NCI-H526 (cell line): ENCODE measurements around the gene APH1B.
"Not testable (repeated sequence)": the region's sequence is repeated elsewhere in the genome, so short reads cannot be mapped to it uniquely, and the experiment has no call there.

ENCODE experiments used
- DNase-seq, 2 experiments: peaks; one replicate each; lab custom pipeline; 2025; lab: John Stamatoyannopoulos, UW

The APH1B gene

DNA sequence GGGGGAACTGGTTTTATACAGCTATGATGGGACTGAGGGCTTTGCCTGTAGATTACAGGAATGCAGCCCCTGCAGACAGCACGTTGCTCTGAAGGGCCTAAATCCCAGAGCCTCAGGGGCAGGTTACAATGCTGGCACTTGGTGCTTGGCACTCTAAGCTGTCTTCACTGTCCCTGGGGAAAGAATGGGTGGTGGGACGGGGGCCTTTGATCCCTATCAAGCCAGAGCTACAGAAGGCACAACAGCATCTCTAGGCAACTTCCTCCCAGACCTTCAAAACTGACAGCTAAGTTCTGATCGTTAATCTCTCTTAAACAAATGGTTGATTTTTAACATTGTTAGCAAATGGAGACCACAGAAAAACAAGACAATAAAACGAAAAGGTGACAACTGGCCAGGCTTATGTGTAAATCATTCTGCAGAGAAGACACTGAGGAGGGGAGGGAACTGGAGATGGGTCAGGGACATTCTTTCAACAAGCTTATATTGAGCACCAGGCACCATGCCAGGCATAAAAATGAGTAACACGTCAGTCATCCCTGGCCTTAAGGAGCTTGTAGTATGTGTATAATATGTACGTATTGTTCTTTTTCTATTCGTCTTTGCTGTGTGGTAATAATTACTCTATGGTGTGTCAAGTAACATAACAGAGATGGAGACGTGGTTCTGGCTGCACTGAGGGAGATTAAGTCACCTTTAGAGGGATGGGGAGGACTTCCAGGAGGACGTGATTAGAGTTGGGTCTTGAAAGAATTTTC is 55.1 kb downstream of the APH1B start:
- no peak for DNase-seq

DNA sequence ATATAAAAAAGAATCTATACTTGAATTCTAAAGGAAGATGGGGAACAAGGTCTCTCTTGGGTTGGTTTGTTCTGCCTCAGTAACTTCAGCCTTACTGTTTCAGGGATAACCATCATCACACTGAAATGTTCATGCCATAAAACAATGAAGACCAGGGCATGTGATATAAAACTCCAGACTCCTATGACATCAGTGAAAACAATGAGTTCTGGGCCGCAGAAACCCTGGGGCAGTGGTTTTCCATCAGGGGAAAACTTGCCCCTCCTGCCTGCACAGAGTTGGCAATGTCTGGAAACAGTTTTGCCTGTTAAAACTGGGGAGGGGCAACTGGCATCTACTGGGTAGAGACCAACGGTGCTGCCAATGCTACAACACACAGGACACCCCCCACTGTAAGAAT is 57.4 kb downstream of the APH1B start:
- no peak for DNase-seq

DNA sequence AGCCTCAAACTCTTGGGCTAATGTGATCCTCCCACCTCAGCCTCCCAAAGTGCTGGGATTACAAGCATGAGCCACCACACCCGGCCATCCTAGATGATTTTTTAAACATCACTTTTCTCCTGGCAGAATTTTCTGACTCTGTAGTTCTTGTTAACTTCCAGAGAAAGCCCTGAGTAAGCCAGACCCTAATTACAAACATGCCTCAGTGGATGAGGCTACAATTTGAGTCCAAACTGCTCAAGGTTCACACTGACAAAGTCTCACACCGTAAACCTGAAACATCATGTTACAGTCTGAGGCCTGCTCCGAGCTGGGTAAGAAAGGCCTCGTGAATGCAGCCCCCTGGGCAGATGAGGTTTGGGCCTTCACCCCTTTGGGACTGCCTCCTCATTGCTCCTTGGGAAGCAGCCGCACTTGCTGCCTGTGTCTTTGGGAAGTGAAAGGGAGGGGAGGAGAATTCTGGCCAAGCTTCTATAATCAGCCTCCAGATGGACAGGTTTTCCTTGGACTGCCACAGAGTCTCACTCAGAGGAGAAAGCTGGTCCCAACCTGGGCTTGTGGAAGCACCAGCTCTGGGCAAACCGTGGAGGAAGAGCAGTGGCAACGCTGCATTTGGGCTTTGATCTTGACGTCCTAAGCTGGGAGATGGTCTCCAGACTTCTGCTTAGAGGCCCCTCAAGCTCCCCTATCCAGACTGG is 58.3 kb downstream of the APH1B start:
- DNase-seq = no peak

DNA sequence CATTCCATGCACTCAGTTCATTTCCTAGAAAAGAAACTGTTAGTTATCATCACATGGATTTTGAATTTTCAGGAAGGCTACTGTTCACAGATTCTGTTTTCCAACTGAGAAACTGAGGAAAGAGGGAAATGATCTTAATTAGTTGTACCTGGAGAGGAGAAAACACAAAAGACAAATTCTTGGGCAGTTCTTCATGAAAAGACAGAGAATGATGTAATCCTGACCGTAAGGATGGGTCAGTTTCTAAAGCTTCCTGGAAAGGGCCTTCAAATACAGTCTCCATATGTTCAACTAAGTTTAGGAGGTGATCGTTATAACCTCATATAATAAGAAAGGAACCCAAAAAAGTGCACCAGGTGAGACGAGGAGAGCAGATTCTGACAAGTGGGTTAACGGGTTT is 59.6 kb downstream of the APH1B start:
- no peak for DNase-seq

DNA sequence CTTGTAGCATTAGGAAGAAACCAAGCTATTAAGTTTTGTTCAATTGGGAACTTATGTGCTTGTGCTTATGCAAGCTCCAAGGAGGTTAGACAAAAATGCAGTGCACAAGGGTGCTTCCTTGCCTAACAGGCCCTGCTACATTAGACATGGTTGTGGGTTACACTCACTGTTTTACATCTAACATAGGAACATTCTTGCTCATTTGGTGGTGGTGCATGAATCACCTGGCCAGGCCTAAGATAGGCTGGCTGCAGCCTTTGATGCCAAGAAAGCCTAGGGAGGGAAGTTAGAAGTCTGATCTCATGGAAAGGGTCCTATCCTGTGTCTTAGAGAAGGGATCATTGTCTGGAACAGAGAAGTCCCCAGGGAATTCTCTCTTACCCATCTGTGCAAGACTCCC is 60.8 kb downstream of the APH1B start:
- no peak for DNase-seq

DNA sequence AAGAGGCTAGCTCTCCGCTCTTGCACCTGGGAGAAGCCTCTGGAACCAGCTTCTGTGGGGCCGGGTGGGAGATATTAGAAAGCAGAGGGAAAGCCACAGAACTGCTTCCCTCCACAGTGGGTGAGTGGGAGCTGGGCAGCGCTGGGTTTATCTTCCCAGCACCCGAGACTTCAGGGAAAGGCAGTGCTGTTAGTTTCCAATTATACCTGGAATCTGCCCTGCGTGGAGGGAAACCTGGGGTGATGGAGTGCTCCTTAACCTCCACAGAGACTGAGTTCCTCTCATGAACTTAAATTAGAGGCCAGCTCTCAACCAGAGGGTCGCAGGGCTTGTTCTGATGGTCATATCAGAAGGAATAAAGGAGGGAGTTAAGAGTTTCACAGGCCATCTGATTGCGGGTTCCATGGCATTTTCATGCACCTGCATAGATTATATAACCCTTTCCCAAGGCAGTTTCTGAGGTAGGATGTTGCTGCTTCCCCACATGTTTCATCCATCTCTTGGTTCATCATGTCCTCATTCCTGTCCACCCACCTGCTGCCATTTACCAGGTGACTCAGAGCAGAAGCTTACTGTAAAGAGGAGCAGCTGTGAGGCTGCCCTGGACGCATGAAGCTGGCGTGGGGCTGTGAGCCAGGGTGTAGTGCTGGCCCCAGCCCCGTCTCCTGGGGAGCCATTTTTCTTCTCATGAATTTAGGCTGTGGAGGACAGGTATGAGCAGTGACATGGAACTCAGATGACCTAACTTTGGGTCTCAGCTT is 61.8 kb downstream of the APH1B start:
- DNase-seq = no peak

DNA sequence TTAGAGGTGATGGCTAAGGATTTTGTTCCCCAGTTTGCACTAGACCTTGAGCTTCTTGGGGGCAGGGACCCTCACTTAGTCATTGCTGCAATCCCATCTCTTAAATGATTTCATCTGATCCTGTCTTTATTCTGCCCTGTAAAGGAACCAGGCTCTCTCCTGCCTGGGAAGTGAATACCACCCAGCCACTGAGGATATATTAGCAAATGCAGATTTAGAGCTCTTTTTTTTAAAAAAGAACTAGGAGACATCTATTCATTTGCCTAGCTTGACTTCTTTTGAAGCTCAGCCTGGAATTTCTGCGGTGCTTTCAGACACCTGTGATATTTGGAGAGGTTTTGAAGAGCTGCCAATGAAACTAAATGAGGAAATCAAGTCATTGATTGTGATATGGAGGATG is 62.4 kb downstream of the APH1B start:
- no peak for DNase-seq

DNA sequence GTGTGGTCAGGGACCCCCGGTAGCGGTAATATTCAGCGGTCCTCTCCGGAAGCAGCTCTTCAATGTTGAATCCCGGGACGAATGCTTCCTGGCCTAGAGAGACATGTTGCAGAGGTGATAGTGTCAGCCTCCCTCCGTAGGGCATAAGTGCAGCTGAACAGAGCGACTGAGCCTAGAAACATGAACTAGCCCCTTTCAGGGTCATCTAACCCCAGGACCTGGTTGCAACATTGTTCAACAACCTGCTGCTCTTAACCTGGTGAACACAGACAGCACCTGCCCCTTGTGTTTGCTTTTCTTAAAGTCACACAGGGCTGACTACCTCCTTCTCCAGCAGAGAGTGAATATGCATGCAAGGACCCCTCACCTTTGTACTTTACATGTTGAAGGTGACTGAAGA is 62.9 kb downstream of the APH1B start:
- no peak for DNase-seq

DNA sequence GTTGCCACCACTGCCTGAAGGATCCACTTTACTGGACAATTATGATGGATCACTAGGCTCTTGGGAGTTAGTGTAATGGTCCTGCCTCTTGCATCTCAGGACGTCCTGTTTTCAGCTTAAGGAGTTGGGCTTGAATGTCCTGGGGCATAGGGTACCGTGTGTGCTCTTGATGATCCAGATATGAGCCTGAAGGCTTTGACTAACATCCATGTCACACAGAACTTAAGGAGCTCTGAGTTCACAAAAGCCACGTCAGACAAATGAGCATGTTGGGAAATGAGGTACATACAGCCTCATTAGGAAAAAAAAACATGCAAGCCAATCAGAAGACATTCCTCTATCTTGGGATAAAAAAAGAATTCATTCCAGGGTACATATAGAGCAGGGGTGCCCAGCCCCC is 63.5 kb downstream of the APH1B start:
- no peak for DNase-seq

DNA sequence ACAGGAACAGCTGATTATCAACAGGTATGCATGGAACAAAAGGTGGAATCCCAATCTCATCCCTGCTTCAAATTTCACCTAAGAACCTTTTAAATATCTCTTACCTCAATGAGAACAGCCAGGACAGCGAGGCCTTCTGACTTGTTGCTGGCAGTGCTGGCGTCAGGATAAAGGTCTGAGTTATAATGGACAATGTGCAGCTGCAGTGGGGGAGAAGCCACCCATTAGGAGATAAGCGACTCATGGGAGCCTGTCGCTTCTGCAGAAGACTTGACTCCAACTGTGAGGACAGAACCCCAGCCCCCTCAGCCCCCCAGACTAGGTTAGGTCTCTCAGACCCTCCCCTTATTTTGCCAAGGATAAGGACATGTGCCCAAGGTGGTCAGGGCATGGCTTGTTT is 64.5 kb downstream of the APH1B start:
- DNase-seq = no peak

DNA sequence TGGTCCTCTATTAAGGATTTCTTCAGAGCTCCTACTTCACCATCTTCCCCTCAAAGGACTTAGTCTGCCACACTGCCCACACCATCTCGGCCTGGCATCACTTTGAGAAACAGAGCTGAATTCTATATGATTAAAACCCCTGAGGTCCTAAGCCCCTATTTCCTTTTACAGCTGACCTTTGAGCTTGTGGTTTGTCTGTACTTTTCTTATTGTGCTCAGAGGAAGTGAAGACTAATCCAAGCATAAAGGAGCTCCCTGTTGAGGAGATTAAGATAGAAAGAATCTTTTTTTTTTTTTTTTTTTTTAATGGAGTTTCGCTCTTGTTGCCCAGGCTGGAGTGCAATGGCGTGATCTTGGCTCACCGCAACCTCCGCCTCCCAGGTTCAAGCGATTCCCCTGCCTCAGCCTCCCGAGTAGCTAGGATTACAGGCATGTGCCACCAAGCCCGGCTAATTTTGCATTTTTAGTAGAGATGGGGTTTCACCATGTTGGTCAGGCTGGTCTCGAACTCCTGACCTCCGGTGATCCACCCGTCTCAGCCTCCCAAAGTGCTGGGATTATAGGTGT is 65.7 kb downstream of the APH1B start:
- DNase-seq = not testable (repeated sequence)

DNA sequence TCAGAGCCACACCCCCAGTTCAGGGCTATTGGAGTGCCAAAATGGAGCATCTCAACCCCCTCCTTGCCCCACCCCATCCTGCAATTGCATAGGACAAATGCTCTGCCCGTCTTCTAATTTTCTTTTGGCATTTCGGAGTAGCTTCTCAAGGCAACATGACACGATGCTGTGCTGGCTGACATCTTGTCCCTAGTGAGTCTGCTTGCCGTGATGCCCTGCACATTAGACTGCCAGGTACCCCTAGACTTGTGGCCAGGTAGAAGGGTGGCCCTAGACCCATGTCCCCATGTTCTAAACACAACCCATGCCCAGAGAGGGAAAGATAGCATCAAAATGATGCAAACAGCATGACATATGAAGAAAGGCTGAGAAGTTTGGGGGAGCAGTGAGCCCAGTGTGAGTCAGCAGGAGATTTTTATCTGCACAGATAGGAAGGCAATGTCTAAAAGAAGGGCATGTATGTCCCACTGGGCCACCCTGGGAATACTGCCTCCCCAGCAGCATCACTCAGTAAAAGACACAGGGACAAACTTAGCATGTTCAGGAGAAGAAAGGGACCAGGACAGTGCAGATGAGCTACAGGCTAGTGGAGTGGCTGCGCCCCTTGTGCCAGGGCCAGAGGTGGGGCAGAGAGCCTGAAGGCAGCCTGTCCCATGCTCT is 67.5 kb downstream of the APH1B start:
- DNase-seq = no peak

DNA sequence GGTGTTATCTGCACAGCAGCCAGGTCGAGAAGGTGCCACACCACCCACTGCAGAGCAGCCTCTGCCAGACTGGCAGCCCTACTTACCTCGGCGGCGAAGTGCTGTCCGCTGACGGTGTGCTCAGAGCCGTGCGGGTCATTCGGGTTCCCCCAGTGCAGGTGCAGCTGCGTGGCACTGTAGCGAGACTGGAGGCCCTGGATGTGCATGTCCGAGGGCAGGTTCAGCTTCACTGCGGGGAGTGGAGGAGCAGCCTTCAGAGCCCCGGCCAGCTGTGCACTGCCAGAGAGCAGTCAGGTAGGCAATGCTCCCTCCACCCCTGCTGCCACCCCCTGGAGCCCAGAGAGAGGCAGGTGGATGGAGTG is 68.0 kb downstream of the APH1B start:
- no peak for DNase-seq

DNA sequence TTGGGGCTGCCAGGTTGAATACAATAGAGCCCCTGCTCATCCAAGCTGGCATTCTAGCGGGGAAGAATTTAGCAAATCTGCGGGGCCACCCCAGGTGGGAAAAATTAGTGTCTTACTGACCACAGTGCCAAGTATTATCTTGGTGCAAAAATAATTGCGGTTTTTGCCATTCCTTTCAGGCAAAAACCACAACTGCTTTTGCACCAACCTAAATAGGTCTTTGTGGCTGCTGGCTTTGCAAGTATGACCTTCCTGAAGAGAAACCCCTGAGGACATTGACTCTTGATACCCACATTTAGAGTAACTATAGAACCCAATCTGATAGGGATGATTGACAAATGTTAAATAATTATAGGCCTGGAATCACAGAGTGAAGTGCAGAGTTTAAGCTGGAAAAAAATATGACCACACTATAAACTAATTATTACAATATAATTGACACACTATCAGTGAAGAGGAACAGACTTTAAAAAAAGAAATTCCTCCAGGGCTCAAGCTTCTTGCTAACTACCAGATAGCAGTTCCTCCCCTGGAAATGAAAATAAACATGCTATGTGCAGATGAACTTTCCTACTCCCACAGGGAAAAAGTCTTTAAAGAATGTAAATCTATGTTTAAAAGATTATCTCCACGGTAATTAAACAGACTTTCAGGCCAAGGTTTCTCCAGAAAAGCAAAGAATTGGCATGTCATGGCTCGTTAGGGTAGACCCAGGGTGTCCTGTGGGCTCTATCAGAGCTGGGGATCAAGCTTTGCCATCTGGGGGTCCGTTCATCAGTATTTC is 69.9 kb downstream of the APH1B start:
- DNase-seq = no peak

DNA sequence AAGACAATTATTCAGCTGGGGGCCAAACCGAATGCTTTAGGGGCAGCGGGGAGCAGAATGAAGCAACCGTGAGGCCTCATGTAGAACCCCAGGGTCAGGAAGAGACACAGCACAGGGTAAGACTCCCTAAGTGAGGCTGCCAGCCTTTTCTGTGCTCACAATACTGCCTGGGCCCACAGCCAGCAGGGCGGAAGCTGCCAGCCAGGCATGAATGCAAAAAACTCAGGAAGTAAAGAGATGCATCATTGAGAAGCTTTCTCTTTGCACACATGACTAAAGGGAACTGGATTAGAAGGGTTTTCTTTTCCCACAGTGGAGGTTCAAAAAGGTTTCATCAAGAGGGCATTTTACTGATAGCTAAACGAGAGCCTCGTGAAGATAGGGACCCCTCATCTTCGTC is 71.0 kb downstream of the APH1B start:
- no peak for DNase-seq

DNA sequence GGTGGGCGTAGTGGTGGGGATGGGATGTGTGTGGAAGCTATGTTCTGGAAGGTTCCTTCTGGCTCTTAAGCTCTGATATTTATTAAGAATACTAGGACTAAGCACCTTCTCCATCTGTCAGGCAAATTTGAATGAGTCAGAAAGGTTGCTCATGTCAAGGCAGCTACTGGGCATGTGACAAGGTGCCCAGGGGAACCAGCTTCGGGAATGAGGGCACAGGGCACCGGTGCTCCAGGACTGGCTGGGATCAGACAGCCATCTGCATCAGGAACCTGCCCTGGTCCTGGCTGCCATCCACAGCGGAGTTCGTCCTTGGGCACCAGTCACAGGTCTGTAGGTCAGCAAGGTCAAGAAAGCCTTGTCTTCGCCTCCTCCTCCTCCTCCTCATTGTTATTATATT is 71.8 kb downstream of the APH1B start:
- DNase-seq = no peak

DNA sequence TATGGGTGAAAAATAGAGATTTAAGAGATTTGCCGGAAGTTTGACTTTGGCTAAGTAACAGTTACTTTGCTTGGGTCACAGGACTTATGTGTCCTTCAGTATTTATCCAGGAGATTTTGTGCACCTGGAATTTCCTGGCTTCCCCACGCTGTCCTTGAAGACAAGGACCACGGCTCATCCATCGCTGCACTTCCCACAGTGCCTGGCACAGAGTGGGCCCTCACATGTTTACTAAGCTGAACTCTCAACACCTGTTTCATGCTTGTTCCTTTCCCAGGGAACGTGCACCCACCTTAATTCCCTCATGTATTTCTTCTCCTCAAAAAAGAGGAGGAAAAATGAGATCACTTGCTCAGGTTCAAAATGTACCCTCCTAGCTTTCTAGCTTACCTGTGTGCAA is 72.2 kb downstream of the APH1B start:
- no peak for DNase-seq

DNA sequence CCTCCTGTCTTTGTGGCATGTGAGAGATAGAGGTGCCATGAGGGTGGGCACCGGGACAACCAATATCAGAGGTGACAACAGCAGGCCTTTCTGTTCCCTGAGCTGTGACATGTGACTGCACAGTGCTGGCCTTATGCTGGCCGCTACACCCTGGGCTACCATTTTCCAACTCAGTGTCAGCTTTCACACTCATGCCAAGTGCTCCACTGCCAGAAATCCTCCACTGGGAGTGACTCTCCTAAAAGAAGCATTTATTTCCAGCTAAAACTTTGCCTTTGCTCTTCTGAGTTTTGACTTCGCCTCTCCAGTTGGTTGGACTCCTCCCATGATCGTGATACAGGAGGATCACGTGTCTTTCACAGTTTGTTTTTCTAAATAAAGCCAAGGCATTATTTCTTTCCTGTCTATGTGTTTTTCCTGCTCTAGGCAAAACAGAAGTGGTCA is 72.8 kb downstream of the APH1B start:
- DNase-seq = no peak

DNA sequence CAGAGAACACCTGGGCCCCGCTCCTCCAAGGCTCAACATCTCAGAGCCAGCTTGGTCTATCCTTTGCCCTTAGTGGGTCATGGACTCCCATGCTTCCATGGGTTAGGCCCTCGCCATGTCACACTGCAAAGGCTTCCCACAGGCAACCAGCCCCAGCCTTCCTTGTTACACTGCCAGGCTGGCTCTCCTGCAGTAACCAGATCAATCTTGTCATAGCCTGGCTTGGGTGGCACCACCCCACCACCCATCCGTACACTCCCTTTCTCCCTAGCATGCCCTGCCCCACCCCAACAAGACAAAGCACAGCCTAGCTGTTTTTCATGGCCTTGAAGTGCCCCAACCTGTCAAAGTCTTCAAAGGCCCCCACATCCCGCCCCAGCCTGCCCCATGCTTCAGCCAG is 73.8 kb downstream of the APH1B start:
- DNase-seq = no peak

DNA sequence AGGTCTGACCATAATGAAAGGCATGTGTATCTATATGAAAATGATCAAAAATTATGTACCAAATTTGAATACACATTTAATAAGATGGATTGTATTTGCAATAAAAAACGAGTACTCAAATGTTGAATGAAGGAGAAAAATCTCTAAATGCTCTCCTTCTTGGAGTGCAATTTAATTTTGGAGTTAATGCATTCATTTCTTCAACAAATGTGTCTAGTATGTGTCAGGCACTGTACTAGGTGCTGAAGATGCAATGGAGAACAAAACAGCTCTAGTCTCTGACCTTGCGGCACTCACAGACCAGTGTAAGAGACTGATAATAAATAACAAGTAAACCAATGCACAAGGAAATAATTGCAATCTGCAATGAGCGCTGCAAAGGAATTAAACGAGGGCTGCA is 75.4 kb downstream of the APH1B start:
- no peak for DNase-seq

DNA sequence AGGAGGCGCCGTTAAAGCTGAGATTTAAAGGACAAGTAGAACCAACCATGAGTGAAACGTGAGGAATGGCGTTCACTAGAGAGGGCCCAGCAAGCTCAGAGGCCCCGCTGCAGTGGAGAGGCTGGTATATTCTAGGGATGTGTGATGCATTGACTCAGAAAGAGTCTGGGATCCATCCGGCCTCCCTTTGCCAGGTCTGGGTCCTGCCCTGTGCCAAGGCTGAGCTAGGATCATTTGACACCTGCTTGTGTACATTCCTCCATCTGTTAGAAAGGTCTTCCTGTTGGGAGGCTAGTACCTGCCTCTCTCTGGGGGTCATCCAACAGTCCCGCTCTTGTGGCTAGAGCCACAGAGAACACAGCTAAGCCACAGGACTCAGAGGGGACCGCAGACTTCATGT is 75.9 kb downstream of the APH1B start:
- no peak for DNase-seq

DNA sequence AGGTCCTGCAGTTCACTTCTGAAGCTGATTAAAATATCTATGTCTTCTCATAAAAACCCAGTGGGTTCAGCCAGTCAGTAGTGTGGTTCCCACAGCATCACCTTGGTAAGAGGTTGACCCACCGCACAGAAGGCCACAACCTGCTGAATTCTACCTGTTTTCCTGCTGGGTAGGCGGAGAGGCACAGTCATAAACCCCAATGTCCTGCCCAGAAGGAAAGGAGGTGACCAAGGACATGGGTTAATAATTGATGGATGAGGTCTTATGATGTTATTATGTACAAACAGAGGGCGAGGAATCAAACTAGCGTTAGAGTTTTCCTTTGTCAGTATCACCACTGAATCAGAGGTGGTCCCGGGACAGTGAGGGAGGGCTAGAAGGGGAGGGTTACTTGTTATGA is 76.5 kb downstream of the APH1B start:
- no peak for DNase-seq
